ENCODE data around the gene RGR.
A peak's percentile ranks its signal among the peaks of the same experiment; 100 is the strongest.

RGR gene

DNA sequence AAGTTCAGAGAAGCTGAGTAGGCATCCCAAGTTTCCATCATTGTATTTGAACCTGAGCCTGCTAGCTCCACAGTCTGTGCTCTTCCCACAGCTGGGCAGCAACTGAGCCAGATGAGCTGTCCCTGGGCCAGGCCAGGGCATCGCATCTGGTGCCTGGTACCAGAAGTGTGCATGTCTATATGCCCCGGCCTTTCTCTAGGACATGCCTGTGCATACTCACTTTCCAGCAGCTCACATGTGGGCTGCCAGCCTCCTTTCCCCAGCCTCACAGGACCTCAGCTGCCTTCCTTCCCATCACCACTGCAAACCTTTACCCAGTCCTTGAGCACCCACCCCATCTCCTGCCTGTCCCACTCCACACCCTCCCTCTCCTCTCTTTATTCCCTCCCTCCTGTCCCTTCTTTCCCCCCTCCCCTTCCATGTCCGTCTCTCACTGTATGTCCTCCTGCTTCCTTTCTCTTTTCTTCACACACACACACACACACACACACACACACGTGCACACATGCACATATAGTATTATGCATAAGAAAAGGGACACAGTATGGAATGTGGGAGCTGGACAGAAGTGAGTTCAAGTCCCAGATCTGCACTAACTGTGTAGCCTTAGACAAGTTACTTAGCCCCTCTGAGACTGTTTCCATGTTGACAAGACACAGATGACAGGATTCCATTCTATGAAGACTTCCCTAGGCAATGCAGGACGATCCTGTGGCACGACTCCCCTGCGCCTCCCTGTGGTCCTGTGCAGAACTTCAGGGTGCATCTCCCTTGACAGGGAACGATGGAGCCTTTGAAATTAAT, 39.6 kb upstream of the RGR start:
- no peaks in the 10 kb centered on the region for H3K4me1 ChIP-seq (ENCODE audit: control insufficient read depth, insufficient read depth, low read length)
- no peaks in the 10 kb centered on the region for H3K9me3 ChIP-seq (ENCODE audit: control insufficient read depth, low read length)
- DNase-seq (ENCODE audit: low read depth): peak; percentile 39
- no peaks in the 10 kb centered on the region for H3K36me3 ChIP-seq (ENCODE audit: control insufficient read depth, insufficient read depth, low read length, severe bottlenecking)
- no peak overlapping the region for H3K9ac ChIP-seq (ENCODE audit: low read length)
- peaks cover 47% of the 10 kb centered on the region for H3K27me3 ChIP-seq (replicated peaks; ENCODE audit: control insufficient read depth, insufficient read depth, low read length)
- no peak overlapping the region for H3K4me3 ChIP-seq (ENCODE audit: low read length)

DNA sequence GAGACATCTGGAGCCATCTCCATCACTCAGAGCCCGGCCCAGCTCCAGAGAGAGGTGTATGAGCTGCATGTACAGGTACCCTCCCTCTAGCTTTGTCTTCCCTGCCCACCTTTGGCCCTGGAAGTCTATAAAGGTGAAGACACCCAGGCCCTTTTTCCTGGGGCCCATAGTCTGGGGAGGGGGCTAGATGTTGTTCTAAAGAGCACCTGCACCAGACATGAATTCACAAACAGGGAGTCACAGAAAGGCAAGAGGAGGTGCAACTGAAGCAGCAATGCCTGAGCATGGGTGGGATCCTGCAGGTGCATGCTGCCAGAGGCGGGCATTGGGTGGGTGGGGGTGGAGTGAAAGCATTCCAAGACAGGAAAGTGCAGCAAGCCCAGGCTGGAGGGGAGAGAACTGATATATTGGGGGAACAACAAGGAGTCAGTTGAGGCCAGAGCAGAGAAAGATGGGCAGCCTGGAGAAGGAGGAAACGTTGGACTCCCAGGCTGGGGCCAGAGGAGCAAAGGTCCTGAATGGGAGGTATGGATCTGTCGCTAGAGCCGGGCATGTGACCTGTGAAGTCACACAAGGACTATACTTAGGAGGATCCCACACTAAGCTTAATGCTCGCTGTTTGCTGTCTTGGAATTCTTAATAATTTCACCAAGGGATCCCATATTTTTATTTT, 38.9 kb upstream of the RGR start:
- H3K4me3 ChIP-seq (ENCODE audit: low read length): no peak overlapping the region
- H3K27me3 ChIP-seq (replicated peaks; ENCODE audit: control insufficient read depth, insufficient read depth, low read length): peaks cover 44% of the 10 kb centered on the region
- no peak for DNase-seq (ENCODE audit: low read depth)
- no peak overlapping the region for H3K9ac ChIP-seq (ENCODE audit: low read length)
- H3K4me1 ChIP-seq (ENCODE audit: control insufficient read depth, insufficient read depth, low read length): no peaks in the 10 kb centered on the region
- H3K36me3 ChIP-seq (ENCODE audit: control insufficient read depth, insufficient read depth, low read length, severe bottlenecking): no peaks in the 10 kb centered on the region
- no peaks in the 10 kb centered on the region for H3K9me3 ChIP-seq (ENCODE audit: control insufficient read depth, low read length)

DNA sequence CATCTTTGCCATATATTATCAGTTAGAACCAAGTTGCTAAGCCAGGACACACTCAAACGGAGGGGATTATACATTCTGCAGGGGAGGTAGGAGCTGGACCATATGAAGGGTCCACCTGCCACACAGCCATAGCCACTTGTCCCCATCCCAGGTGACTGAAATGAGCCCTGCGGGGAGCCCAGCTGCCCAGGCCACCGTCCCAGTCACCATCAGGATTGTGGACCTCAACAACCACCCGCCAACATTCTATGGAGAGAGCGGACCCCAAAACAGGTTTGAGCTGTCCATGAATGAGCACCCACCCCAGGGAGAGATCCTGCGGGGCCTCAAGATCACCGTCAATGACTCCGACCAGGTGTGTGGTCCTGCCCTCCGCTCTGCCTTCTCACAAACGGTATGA, 36.8 kb upstream of the RGR start:
- Histone ChIP-seq H3K4me3 (ENCODE audit: low read length) (no peak overlapping the region), H3K9me3 (ENCODE audit: control insufficient read depth, low read length) (no peaks in the 10 kb centered on the region), H3K27me3 (replicated peaks; ENCODE audit: control insufficient read depth, insufficient read depth, low read length) (peaks cover 41% of the 10 kb centered on the region), H3K9ac (ENCODE audit: low read length) (no peak overlapping the region), H3K36me3 (ENCODE audit: control insufficient read depth, insufficient read depth, low read length, severe bottlenecking) (no peaks in the 10 kb centered on the region), H3K4me1 (ENCODE audit: control insufficient read depth, insufficient read depth, low read length) (no peaks in the 10 kb centered on the region)
- DNase-seq (ENCODE audit: low read depth): no peak

DNA sequence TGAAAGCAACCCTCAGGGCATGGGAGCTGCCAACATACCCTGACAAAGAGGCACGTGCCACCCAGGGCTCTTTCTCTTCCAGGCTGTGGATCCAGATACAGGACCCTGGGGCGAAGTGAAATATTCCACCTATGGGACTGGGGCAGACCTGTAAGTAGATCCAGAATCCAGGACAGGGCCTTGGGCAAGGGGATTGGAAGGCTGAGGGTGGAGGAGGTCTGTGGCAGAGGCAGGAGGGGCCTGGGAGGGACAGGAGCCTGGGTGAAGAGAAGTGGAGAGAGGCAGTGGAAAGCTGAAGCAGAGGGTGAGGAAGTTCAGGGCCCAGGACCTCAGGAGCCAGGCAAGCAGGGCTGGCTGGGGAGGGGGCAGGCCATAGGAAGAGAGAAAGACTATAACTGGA, 33.3 kb upstream of the RGR start:
- Histone ChIP-seq H3K9me3 (ENCODE audit: control insufficient read depth, low read length) (no peaks in the 10 kb centered on the region), H3K9ac (ENCODE audit: low read length) (no peak overlapping the region), H3K27me3 (replicated peaks; ENCODE audit: control insufficient read depth, insufficient read depth, low read length) (peaks cover 55% of the 10 kb centered on the region), H3K4me1 (ENCODE audit: control insufficient read depth, insufficient read depth, low read length) (no peaks in the 10 kb centered on the region), H3K36me3 (ENCODE audit: control insufficient read depth, insufficient read depth, low read length, severe bottlenecking) (no peaks in the 10 kb centered on the region), H3K4me3 (ENCODE audit: low read length) (no peak overlapping the region)
- DNase-seq (ENCODE audit: low read depth): no peak

DNA sequence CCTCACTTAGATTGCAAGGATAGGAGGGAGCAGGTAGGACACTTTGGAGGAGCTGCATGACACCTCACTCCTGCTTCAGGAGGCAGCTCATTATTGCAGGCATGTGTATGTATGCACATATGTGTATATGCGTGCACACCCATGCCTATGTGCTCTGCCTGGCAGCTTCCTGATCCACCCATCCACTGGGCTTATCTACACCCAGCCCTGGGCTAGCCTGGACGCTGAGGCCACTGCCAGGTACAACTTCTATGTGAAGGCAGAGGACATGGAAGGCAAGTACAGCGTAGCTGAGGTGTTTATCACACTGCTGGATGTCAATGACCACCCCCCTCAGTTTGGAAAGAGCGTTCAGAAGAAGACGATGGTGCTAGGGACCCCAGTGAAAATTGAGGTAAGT, 32.8 kb upstream of the RGR start:
- Histone ChIP-seq H3K9ac (ENCODE audit: low read length) (no peak overlapping the region), H3K9me3 (ENCODE audit: control insufficient read depth, low read length) (no peaks in the 10 kb centered on the region), H3K27me3 (replicated peaks; ENCODE audit: control insufficient read depth, insufficient read depth, low read length) (peaks cover 53% of the 10 kb centered on the region), H3K4me3 (ENCODE audit: low read length) (no peak overlapping the region), H3K36me3 (ENCODE audit: control insufficient read depth, insufficient read depth, low read length, severe bottlenecking) (no peaks in the 10 kb centered on the region), H3K4me1 (ENCODE audit: control insufficient read depth, insufficient read depth, low read length) (no peaks in the 10 kb centered on the region)
- no peak for DNase-seq (ENCODE audit: low read depth)

DNA sequence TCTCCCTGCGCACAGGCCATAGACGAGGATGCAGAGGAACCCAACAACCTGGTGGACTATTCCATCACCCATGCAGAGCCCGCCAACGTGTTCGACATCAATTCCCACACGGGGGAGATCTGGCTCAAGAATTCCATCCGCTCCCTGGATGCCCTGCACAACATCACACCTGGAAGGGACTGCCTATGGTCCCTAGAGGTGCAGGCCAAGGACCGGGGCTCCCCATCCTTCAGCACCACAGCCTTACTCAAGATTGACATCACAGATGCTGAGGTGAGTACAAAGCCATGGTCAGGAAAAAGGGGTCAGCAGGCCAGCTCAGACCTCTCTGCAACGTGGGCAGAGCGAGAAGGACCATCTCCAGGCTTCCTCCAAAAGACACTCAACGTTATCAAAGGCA, 31.8 kb upstream of the RGR start:
- no peak for DNase-seq (ENCODE audit: low read depth)
- Histone ChIP-seq H3K4me1 (ENCODE audit: control insufficient read depth, insufficient read depth, low read length) (no peaks in the 10 kb centered on the region), H3K4me3 (ENCODE audit: low read length) (no peak overlapping the region), H3K36me3 (ENCODE audit: control insufficient read depth, insufficient read depth, low read length, severe bottlenecking) (no peaks in the 10 kb centered on the region), H3K9ac (ENCODE audit: low read length) (no peak overlapping the region), H3K9me3 (ENCODE audit: control insufficient read depth, low read length) (no peaks in the 10 kb centered on the region), H3K27me3 (replicated peaks; ENCODE audit: control insufficient read depth, insufficient read depth, low read length) (peaks cover 48% of the 10 kb centered on the region)

DNA sequence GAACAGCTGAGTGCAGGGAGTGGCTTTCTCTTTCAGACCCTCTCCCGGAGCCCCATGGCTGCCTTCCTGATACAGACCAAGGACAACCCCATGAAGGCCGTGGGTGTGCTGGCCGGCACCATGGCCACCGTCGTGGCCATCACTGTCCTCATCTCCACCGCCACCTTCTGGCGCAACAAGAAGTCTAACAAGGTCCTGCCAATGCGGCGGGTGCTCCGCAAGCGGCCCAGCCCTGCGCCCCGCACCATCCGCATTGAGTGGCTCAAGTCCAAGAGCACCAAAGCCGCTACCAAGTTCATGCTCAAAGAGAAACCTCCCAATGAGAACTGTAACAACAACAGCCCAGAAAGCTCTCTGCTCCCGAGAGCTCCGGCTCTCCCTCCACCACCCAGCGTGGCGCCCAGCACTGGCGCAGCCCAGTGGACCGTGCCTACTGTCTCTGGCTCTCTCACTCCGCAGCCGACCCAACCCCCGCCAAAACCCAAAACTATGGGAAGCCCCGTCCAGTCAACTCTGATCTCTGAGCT, 30.7 kb upstream of the RGR start:
- H3K4me1 ChIP-seq (ENCODE audit: control insufficient read depth, insufficient read depth, low read length): no peaks in the 10 kb centered on the region
- peaks cover 42% of the 10 kb centered on the region for H3K27me3 ChIP-seq (replicated peaks; ENCODE audit: control insufficient read depth, insufficient read depth, low read length)
- no peak overlapping the region for H3K4me3 ChIP-seq (ENCODE audit: low read length)
- no peaks in the 10 kb centered on the region for H3K9me3 ChIP-seq (ENCODE audit: control insufficient read depth, low read length)
- DNase-seq (ENCODE audit: low read depth): no peak
- H3K9ac ChIP-seq (ENCODE audit: low read length): no peak overlapping the region
- no peaks in the 10 kb centered on the region for H3K36me3 ChIP-seq (ENCODE audit: control insufficient read depth, insufficient read depth, low read length, severe bottlenecking)

DNA sequence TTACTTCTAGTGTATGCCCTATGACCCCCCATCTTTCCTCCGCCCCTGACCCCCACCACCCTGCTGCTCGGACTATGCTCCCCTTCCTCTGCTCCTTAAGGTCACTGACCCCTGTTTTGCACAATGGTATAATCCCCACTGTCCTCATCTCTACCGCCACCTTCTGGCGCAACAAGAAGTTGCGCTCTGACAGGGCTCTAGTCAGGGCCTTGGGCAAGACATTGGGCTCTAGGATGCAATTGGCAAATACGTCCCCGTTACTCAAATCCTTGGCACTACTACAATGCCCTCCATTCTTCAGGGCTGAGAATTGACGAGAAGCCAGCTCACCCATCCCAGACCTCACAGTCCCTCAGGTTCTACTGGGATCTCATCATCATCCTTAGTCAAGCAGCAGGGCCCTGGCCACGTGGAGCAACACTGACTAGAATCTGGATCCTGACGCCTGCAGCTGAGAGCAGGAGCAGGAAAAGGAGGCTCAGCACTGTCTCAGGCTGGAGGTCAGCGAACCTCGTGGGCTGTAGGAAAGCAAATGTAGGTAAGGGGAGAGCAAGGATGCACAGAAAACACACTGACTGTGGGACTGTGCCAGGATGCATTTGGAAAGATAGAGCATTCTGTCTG, 30.1 kb upstream of the RGR start:
- H3K9ac ChIP-seq (ENCODE audit: low read length): no peak overlapping the region
- H3K9me3 ChIP-seq (ENCODE audit: control insufficient read depth, low read length): peaks cover 2% of the 10 kb centered on the region
- no peak for DNase-seq (ENCODE audit: low read depth)
- no peaks in the 10 kb centered on the region for H3K4me1 ChIP-seq (ENCODE audit: control insufficient read depth, insufficient read depth, low read length)
- no peaks in the 10 kb centered on the region for H3K36me3 ChIP-seq (ENCODE audit: control insufficient read depth, insufficient read depth, low read length, severe bottlenecking)
- H3K27me3 ChIP-seq (replicated peaks; ENCODE audit: control insufficient read depth, insufficient read depth, low read length): peaks cover 47% of the 10 kb centered on the region
- no peak overlapping the region for H3K4me3 ChIP-seq (ENCODE audit: low read length)

DNA sequence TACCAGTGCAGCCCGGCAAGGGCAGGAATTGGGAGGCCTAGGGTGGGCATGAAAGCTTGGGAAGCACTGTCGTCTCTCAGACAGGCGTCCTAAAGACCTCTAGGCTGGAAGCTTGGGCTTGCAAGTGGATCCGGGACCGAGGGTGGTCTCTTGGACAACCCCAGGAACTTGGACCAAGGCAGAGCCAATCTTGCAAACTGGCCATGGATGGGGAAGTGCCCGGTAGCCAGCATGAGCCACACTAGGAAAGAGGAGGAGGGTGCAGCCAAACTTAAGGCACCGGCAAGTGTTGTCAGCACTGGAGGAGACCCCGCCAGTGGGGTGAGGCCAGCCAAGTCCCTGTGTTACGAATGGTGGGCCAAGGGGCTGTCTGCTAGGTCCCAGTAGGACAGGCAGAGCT, 28.0 kb upstream of the RGR start:
- Histone ChIP-seq H3K9ac (ENCODE audit: low read length) (no peak overlapping the region), H3K9me3 (ENCODE audit: control insufficient read depth, low read length) (peaks cover 3% of the 10 kb centered on the region), H3K4me1 (ENCODE audit: control insufficient read depth, insufficient read depth, low read length) (no peaks in the 10 kb centered on the region), H3K36me3 (ENCODE audit: control insufficient read depth, insufficient read depth, low read length, severe bottlenecking) (no peaks in the 10 kb centered on the region), H3K4me3 (ENCODE audit: low read length) (no peak overlapping the region), H3K27me3 (replicated peaks; ENCODE audit: control insufficient read depth, insufficient read depth, low read length) (peaks cover 42% of the 10 kb centered on the region)
- no peak for DNase-seq (ENCODE audit: low read depth)

DNA sequence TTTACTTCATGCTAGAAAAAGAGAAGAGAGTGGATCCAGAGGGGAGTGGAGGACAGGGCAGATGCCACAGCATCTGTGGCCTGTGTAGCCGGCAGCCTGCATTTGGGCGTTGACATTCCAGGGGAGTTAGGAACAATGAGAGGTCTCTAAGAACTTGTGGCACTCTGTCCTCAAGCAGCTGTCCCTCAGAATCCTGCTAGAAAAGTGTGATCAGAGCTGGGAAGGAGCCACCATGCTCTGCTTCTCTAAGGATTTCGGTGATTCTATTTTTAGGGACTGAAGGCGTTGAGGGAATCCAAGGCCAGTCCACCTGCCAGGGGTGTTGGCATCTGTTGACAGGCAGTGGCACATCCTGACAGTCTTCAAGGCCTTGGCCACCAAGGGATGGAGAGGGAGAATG, 27.1 kb upstream of the RGR start:
- H3K9ac ChIP-seq (ENCODE audit: low read length): no peak overlapping the region
- H3K27me3 ChIP-seq (replicated peaks; ENCODE audit: control insufficient read depth, insufficient read depth, low read length): peaks cover 43% of the 10 kb centered on the region
- DNase-seq (ENCODE audit: low read depth): no peak
- peaks cover 3% of the 10 kb centered on the region for H3K9me3 ChIP-seq (ENCODE audit: control insufficient read depth, low read length)
- no peak overlapping the region for H3K4me3 ChIP-seq (ENCODE audit: low read length)
- no peaks in the 10 kb centered on the region for H3K4me1 ChIP-seq (ENCODE audit: control insufficient read depth, insufficient read depth, low read length)
- H3K36me3 ChIP-seq (ENCODE audit: control insufficient read depth, insufficient read depth, low read length, severe bottlenecking): no peaks in the 10 kb centered on the region

DNA sequence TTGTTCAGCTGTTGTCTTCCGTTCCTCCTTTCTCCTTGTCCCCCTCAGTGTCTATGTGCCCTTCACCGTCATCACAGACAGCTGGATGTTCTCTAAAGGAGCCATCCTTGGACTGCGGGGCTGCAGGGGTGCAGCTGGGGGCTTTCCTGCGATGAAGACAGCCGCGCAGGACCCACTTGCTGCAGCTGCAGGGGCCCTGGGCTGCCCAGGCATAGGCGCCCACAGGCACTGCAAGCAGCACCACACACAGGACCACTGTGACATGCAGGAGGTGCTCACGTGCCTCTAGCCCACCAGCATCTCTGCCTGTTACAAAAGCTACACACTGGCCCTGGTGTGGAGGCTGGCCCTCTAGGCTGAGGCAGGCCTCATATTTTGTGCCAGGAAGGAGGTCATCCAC, 22.9 kb upstream of the RGR start:
- no peaks in the 10 kb centered on the region for H3K36me3 ChIP-seq (ENCODE audit: control insufficient read depth, insufficient read depth, low read length, severe bottlenecking)
- peaks cover 37% of the 10 kb centered on the region for H3K27me3 ChIP-seq (replicated peaks; ENCODE audit: control insufficient read depth, insufficient read depth, low read length)
- DNase-seq (ENCODE audit: low read depth): no peak
- no peak overlapping the region for H3K9ac ChIP-seq (ENCODE audit: low read length)
- no peak overlapping the region for H3K4me3 ChIP-seq (ENCODE audit: low read length)
- peaks cover 3% of the 10 kb centered on the region for H3K9me3 ChIP-seq (ENCODE audit: control insufficient read depth, low read length)
- no peaks in the 10 kb centered on the region for H3K4me1 ChIP-seq (ENCODE audit: control insufficient read depth, insufficient read depth, low read length)
